HepG2 (cell line): ENCODE data around the gene BTF3L4. TPM values are rescaled to one million over a fixed set of nuclear protein-coding genes. Genes with fewer than 3 reads are reported as not detected.

Source experiments
- ARID4A ChIP-seq: sonication (generic); formaldehyde crosslinking; IDR thresholded peaks from 2 replicates; pipeline ENCODE4 v1.5.0; 2020; ENCODE audit warnings: mild to moderate bottlenecking, missing genetic modification reagents, borderline replicate concordance
- BRD4 ChIP-seq: sonication (generic); formaldehyde crosslinking; IDR thresholded peaks from 2 replicates; pipeline ENCODE4 v1.4.0; 2020; ENCODE audit warnings: missing genetic modification reagents
- DNMT1 ChIP-seq: sonication (generic); formaldehyde crosslinking; IDR thresholded peaks from 2 replicates; pipeline ENCODE4 v1.5.1; 2020; ENCODE audit warnings: mild to moderate bottlenecking, missing genetic modification reagents
- HOMEZ ChIP-seq: IDR thresholded peaks from 2 replicates; pipeline ENCODE4 v1.6.1; 2016; ENCODE audit warnings: low read depth
- NCOA2 ChIP-seq: sonication (generic); formaldehyde crosslinking; IDR thresholded peaks from 2 replicates; pipeline ENCODE4 v1.8.0; 2022; ENCODE audit warnings: inconsistent platforms
- NFIC ChIP-seq: IDR thresholded peaks from 2 replicates; pipeline ENCODE4 v1.6.1; 2012; ENCODE audit warnings: mild to moderate bottlenecking, low read length, inconsistent platforms
- NFKB2 ChIP-seq: sonication (generic); formaldehyde crosslinking; IDR thresholded peaks from 2 replicates; pipeline ENCODE4 v1.4.0; 2020; ENCODE audit warnings: missing genetic modification reagents, borderline replicate concordance
- PLSCR1 ChIP-seq: sonication (generic); formaldehyde crosslinking; IDR thresholded peaks from 2 replicates; pipeline ENCODE4 v1.5.0; 2020; ENCODE audit warnings: missing genetic modification reagents, mild to moderate bottlenecking, borderline replicate concordance
- THAP11 ChIP-seq: IDR thresholded peaks from 2 replicates; pipeline ENCODE4 v1.6.1; 2016; ENCODE audit warnings: missing biosample characterization, missing genetic modification reagents
- YY1 ChIP-seq: IDR thresholded peaks from 2 replicates; pipeline ENCODE4 v1.6.1; 2011; ENCODE audit warnings: low read length, low read depth, moderate library complexity, mild to moderate bottlenecking; ENCODE audit not compliant: insufficient read depth, insufficient replicate concordance
- ZMAT3 ChIP-seq: sonication (generic); formaldehyde crosslinking; conservative IDR thresholded peaks from 2 replicates; pipeline ENCODE4 v1.7.0; 2021; ENCODE audit warnings: missing genetic modification reagents
- ZMYM3 ChIP-seq: sonication (generic); formaldehyde crosslinking; IDR thresholded peaks from 2 replicates; pipeline ENCODE4 v1.5.1; 2020; ENCODE audit warnings: mild to moderate bottlenecking, missing genetic modification reagents
- ZNF138 ChIP-seq: sonication (generic); formaldehyde crosslinking; IDR thresholded peaks from 2 replicates; pipeline ENCODE4 v1.5.0; 2020; ENCODE audit warnings: mild to moderate bottlenecking, low read depth, missing genetic modification reagents
- ZNF274 ChIP-seq: sonication (generic); formaldehyde crosslinking; IDR thresholded peaks from 2 replicates; pipeline ENCODE4 v1.5.1; 2020; ENCODE audit warnings: mild to moderate bottlenecking, missing genetic modification reagents
- ZNF362 ChIP-seq: sonication (generic); formaldehyde crosslinking; IDR thresholded peaks from 2 replicates; pipeline ENCODE4 v1.4.0; 2020; ENCODE audit warnings: missing genetic modification reagents, mild to moderate bottlenecking, borderline replicate concordance
- ZNF605 ChIP-seq: sonication (generic); formaldehyde crosslinking; IDR thresholded peaks from 2 replicates; pipeline ENCODE4 v1.8.0; 2022; ENCODE audit warnings: mild to moderate bottlenecking, missing genetic modification reagents
- ZNF780A ChIP-seq: sonication (generic); formaldehyde crosslinking; IDR thresholded peaks from 2 replicates; pipeline ENCODE4 v1.8.0; 2022; ENCODE audit warnings: mild to moderate bottlenecking, missing genetic modification reagents, moderate library complexity
- ZNF788 ChIP-seq: sonication (generic); formaldehyde crosslinking; IDR thresholded peaks from 2 replicates; pipeline ENCODE4 v1.5.0; 2020; ENCODE audit warnings: mild to moderate bottlenecking, missing genetic modification reagents, borderline replicate concordance
- ZNF891 ChIP-seq: sonication (generic); formaldehyde crosslinking; IDR thresholded peaks from 2 replicates; pipeline ENCODE4 v1.5.0; 2020; ENCODE audit warnings: mild to moderate bottlenecking, missing genetic modification reagents
- ZSCAN29 ChIP-seq: sonication (generic); formaldehyde crosslinking; conservative IDR thresholded peaks from 2 replicates; pipeline ENCODE4 v1.4.0; 2020; ENCODE audit warnings: mild to moderate bottlenecking, missing genetic modification reagents
- polyA plus RNA-seq, 8 experiments: library from polyadenylated mRNA; depleted of rRNA in 3 of 8; stranded (reverse) in 7 of 8; unstranded in 1 of 8; fragments of >200 nt; fragmentation: Illumina TruSeq in 4 of 8; extraction: Trizol in 4 of 8; gene quantifications; 2 replicates each; pipeline versions ENCODE4 v1.2.1 to v1.2.3, GENCODE V29; 2011 to 2016; ENCODE audit warnings: low read depth in 4 of 8, missing spikeins in 1 of 8, mixed read lengths in 1 of 8; ENCODE audit not compliant: insufficient read depth in 1 of 8
- total RNA-seq, 5 experiments: library from RNA; depleted of rRNA; stranded (reverse); fragments of >200 nt; fragmentation: Illumina TruSeq; extraction: Trizol; gene quantifications; 2 replicates each; pipeline ENCODE4 v1.2.3, GENCODE V29; 2016; ENCODE audit warnings: low read depth in 1 of 5

The BTF3L4 gene
- total and polyA plus RNA-seq, 2 of the 13 experiments (the other 11 are each of a cell fraction or from before 2014, with no cell fraction given), result 59.0 to 74.3 TPM

GRCh38 chr1:52056163-52056936 lies at the start of gene BTF3L4 (continued):
- TF ChIP-seq ARID4A (CRISPR knock-in tag) (peak; percentile 89), NFIC (no peak), ZSCAN29 (CRISPR knock-in tag) (no peak), NFKB2 (CRISPR knock-in tag) (0 out of 2 replicates have a peak, but pooled peaks have one; percentile 68), ZNF138 (CRISPR knock-in tag) (no peak), ZNF362 (no peak), YY1 (peak; percentile 91), DNMT1 (CRISPR knock-in tag) (peak; percentile 65; the same call in 1 of the 2 replicates), ZNF788 (CRISPR knock-in tag) (peak; percentile 86; the same call in 1 of the 2 replicates), ZNF891 (CRISPR knock-in tag) (no peak), ZNF780A (CRISPR knock-in tag) (no peak; the same call in 1 of the 2 replicates), THAP11 (CRISPR knock-in tag) (peak; percentile 94), ZNF605 (CRISPR knock-in tag) (peak; percentile 68), ZMYM3 (CRISPR knock-in tag) (peak; percentile 88), HOMEZ (no peak), BRD4 (CRISPR knock-in tag) (peak; percentile 82), ZNF274 (CRISPR knock-in tag) (peak; percentile 82), ZMAT3 (0 out of 2 replicates have a peak, but pooled peaks have one; percentile 68), PLSCR1 (no peak), NCOA2 (CRISPR knock-in tag) (no peak)
